ENCODE data around the gene CD19.

DNA sequence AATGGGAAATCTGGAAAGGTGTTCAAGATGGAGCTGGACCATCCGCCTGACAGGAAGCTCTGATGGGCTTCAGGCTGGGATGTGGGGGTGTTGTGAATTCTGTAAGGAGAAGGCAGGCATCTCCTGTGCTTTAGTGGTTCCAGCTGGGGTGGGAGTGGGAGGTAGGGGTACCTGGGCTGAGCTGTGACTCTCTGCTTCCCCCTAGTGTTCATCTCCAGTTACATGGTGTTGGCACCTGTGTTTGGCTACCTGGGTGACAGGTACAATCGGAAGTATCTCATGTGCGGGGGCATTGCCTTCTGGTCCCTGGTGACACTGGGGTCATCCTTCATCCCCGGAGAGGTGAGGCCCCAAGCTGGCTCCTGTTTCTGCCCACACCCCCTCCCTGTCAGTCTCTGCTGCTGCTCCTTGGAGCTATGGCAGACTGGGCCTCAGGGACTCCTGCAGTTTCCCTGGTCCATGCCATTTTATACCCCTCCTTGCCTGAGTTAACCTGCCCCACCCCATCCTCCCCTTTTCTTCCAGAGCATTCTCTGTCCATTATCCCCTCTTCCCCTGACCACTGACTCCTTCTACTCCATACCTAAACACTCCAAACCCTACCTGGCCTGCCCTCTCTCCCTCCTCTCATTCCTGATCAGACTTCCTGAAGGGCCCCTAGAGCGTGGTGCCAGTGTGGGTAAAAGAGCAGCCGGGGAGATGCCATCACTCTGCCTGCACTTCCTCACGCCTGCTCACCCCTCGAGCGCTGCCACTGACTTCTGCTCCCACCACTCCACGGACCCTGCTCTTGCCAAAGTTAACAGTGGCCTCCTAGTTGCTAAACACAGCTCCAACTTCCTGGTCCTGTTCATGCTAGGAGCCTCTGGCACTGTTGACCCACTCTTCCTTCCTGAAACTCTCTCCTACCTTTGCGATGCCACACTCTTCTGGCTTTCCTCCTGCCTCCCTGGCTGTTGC, 46.2 kb downstream of the CD19 start:
- TF ChIP-seq ZNF274 (IDR thresholded peaks at IDR 0.05; ENCODE audit: low read depth, low read length) (no peak), YY1 (IDR thresholded peaks at IDR 0.05; ENCODE audit: insufficient read depth, insufficient read length) (no peak)

Measured in NT2/D1 (cell line).